ENCODE measurements around the gene SNUPN.

DNA sequence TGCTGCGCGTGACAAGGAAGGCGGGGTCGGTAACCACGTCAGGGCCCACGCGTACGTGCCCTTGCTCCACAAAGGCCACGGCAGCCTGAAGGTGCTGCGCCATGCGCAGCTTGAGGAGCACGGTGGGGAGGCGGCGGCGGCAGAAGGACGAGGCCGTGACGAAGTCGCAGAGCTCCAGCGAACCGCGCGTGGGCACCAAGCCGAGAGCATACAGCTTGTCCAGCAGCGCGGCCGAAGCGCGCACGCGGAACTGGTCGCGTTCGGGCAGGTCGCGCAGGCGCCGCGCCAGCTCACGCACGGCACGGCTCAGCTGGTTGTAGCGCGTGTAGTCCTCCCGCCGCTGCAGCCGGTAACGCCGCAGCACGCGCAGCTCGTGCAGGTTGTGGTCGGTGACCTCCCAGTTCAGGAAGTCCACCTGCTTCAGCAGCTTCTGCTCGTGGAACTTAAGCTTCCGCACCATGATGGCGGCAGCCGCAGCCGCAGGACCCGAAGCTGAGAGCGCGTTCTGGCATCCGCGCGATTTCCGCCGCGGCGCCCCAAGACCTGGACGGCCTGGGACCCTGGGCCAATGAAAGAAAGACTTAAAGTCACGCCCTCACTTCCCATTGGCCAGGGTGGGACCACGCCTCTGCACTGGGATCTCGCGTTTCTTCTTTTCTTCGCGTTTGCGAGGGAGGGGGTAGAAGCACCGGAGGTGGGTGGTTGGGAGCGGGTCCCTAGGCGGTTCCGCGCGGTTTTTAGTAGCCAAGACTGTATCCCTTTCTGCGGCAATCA is 14.4 kb upstream of the SNUPN start, which contains the start of gene IMP3:
- TF ChIP-seq, protein P1, sequence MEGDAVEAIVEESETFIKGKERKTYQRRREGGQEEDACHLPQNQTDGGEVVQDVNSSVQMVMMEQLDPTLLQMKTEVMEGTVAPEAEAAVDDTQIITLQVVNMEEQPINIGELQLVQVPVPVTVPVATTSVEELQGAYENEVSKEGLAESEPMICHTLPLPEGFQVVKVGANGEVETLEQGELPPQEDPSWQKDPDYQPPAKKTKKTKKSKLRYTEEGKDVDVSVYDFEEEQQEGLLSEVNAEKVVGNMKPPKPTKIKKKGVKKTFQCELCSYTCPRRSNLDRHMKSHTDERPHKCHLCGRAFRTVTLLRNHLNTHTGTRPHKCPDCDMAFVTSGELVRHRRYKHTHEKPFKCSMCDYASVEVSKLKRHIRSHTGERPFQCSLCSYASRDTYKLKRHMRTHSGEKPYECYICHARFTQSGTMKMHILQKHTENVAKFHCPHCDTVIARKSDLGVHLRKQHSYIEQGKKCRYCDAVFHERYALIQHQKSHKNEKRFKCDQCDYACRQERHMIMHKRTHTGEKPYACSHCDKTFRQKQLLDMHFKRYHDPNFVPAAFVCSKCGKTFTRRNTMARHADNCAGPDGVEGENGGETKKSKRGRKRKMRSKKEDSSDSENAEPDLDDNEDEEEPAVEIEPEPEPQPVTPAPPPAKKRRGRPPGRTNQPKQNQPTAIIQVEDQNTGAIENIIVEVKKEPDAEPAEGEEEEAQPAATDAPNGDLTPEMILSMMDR (IDR thresholded peaks at IDR 0.05) = peak in 2 of 6 experiments; percentile 17 to 21
- peak; percentile 27 to 99 (median 95) for TF ChIP-seq POLR2A (IDR thresholded peaks at IDR 0.05)

Measured in upper lobe of left lung (tissue), 4 donors.